Right cardiac atrium (tissue), 5 donors: Measurements from ENCODE around the gene DSCAML1. TPM values are rescaled to one million over a fixed set of nuclear protein-coding genes. Genes with fewer than 3 reads are reported as not detected.
"Not testable (repeated sequence)": the region's sequence is repeated elsewhere in the genome, so short reads cannot be mapped to it uniquely, and the experiment has no call there.

Experiments
- ATAC-seq, 2 donors: fragments of 200-7000 bp; cut with Tn5 transposase; one replicate each; pipeline versions ENCODE4 v1.8.0 to v1.9.1; 2020; ENCODE audit warnings: moderate library complexity in 2 of 2, mild to moderate bottlenecking in 1 of 2
- DNase-seq, 3 donors: peaks; one replicate each; pipeline ENCODE4 v3.0.0-alpha.2; 2020
- H3K27ac ChIP-seq: one replicate; pipeline ENCODE4 v1.5.1; 2013; ENCODE audit warnings: mild to moderate bottlenecking, low read length, control low read depth, moderate library complexity
- H3K27me3 ChIP-seq: one replicate; pipeline ENCODE4 v1.6.1; 2013; ENCODE audit not compliant: control insufficient read depth, insufficient read depth
- H3K4me1 ChIP-seq: one replicate; pipeline ENCODE4 v1.6.1; 2013; ENCODE audit warnings: low read length; ENCODE audit not compliant: control insufficient read depth, insufficient read depth
- H3K4me3 ChIP-seq: one replicate; pipeline ENCODE4 v1.5.1; 2013; ENCODE audit warnings: low read length, control low read depth
- H3K9me3 ChIP-seq: one replicate; pipeline ENCODE4 v1.6.1; 2013; ENCODE audit warnings: low read length; ENCODE audit not compliant: control insufficient read depth
- WGBS: extraction: QIAGEN DNeasy Blood & Tissue Kit; methylation state at CpG from one replicate; pipeline ENCODE4 v1.1.7; 2013; 5-methylcytosine and 5-hydroxymethylcytosine counted together
- intact Hi-C, 4 donors: fragments of 100-400 bp; cut with DNase I; formaldehyde crosslinking; loops; one replicate each; pipeline versions ENCODE4 v1.11.0 to v1.14.0; 2022 to 2023
- polyA plus RNA-seq: library from polyadenylated mRNA; stranded (reverse); fragments of 200-250 nt; gene quantifications from one replicate; pipeline ENCODE4 v1.2.3, GENCODE V29; 2013
- total RNA-seq, 4 donors: library from RNA; stranded (reverse); fragmentation: NEBNext Ultra II Directional; extraction: Animal tissue kit (Norgen Biotek cat#: 25700); gene quantifications; one replicate each; pipeline ENCODE4 v1.2.1, GENCODE V29; 2021
- donor health status: healthy with polysubstance abuse.
- donor health status: DM: no; HTN: yes; CAD: no.
- donor health status: DM: no; HTN: no; CAD: no.
- donor health status: DM: no; HTN: yes; CAD: no; lungs with severe emphysema.
- donor health status: DM: yes; HTN: yes; CAD: no.

DSCAML1 gene
- total and polyA plus RNA-seq, 5 donors, result 0.45 to 1.4 (median 0.96) TPM

DNA sequence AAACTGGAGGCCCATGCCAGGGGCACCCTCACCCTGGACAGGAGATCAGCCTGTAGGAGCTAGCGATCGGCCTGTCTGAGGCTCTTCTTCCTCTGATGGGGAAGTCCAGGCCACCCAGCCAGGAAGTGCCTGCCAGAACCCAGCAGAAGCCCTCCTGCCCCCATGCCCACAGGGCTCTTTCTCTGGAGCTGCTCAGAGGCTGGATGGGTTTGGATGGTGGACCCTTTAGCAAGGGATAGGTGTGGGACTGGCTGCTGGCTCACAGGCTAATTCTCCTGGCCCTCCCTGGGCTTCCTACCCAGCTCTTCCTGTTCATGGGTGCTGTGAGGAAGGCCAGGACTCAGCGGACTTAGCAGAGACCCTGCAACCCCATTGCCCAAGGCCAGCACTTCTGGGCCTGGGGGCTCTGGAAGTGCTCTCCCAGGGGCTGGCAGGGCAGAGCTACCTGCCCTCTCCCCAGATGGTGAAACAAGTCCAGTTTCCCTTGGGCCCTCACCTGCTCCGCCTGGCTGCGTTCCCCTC lies 19.9 kb upstream of the DSCAML1 start:
- WGBS, result 64% methylated on average over 5 of the region's 5 CpGs
- peak in 1 of 3 donors; percentile 17 for DNase-seq
- ATAC-seq, result no peak
- Histone ChIP-seq H3K4me3 (no peak overlapping the region), H3K27ac (peak overlapping the region; percentile 53), H3K9me3 (no peaks in the 10 kb centered on the region), H3K4me1 (peaks cover 4% of the 10 kb centered on the region), H3K27me3 (no peaks in the 10 kb centered on the region)
- intact Hi-C loops, result loop anchor here in 3 of 4 donors (5.0 kb wide), 1 partner anchor 390 kb away; no protein-coding TSS in a partner anchor

DNA sequence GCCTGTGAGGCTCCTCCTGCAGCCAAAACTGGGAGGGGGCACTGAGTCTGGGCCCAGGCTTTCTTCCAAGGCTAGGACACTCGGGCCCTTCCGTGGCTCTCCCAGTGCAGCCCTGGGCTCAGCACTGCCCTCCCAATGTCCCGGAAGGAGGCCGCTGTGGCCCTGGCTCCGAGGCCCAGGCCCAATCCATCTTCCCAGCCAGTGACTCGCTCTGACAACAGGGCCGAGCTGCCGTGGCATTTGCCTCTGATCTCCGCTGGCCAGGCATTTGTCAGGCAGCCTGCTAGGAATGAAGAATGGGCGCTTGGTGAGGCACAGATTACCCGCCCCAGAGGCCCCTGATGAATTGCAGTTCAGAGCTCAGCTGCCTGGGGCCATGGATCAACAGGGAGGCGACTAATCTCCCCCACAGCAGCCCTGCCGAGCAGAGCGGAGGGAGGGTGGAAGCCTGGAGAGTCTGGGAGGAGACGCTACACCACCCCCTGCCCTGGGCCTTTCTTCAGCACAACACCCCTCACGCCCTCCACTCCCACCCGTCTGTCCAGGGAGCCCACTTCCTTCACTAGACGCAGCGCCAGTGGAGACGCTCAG lies 19.2 kb upstream of the DSCAML1 start:
- no peak overlapping the region for H3K4me3 ChIP-seq
- 60% methylated on average over 20 of the region's 20 CpGs for WGBS

DNA sequence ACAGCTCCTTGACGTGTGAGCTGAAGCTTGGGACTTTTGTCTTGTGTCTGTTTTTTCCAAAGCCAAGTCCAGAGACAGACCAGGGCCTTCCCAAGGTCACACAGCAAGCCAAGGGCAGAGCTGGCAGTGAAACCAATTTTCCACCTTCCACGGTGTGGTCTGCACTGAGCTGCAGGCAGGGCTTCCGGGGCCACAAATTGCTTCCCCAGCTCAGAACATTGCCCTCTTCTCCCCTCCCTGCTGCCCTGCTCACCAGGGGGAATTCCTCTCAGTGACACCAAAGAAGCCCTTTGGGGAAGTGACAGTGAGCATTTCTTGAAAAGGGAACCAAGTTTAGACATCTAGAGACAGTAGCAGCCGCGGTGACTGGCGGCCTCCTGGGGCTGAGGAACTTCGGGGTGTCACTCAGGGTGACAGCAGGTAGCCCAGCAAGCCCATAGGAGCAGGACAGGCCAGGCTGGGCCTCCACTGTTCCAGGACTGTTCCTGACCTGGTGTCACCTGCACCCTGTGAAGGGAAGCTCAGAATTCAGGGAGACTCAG lies 18.3 kb upstream of the DSCAML1 start:
- Histone ChIP-seq H3K9me3 (no peaks in the 10 kb centered on the region), H3K27me3 (no peaks in the 10 kb centered on the region), H3K27ac (no peak overlapping the region), H3K4me1 (peaks cover 4% of the 10 kb centered on the region), H3K4me3 (no peak overlapping the region)
- DNase-seq (peak in 1 of 3 donors; percentile 63), ATAC-seq (peak in 1 of 2 donors; percentile 27)
- WGBS, result 49% methylated on average over 7 of the region's 7 CpGs
- intact Hi-C loops, result loop anchor here in 3 of 4 donors (5.0 kb wide), 1 partner anchor 388 kb away; no protein-coding TSS in a partner anchor

More for the DNA sequence above, 19.2 kb upstream of the DSCAML1 start:
- peaks cover 4% of the 10 kb centered on the region for H3K4me1 ChIP-seq
- intact Hi-C loops, result loop anchor here in 3 of 4 donors (5.0 kb wide), 1 partner anchor 389 kb away; no protein-coding TSS in a partner anchor
- DNase-seq (peak; percentile 62 to 84 (median 81)), ATAC-seq (peak; percentile 37 to 50)
- no peaks in the 10 kb centered on the region for H3K9me3 ChIP-seq
- peak overlapping the region; percentile 21 for H3K27ac ChIP-seq
- H3K27me3 ChIP-seq, result no peaks in the 10 kb centered on the region

DNA sequence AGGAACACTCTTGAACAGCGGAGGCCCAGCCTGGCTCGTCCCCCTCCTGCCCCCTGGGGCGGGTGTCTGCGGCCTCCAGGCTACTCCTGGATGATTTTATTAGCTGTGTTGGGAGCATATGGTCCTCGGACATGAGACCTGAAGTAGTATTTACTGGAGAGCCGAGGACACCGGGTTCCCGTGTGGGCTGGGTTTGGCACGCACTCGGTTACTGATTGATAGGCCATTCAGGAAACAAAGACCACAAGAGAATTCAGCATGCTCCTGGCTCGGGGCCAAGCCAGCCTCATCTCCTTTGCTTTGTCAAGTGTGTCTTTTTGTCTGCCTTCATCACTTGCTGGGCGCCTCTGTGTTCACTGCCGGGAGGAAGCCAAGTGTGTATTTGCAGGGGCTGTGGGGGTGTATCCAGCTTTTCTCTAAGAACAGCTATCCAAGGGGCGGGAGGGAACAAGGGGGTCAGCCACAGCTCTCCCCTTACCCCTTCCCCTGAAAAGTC lies 17.8 kb upstream of the DSCAML1 start:
- intact Hi-C loops, result loop anchor here in 3 of 4 donors (5.0 kb wide), 1 partner anchor 388 kb away; no protein-coding TSS in a partner anchor
- Histone ChIP-seq H3K9me3 (no peaks in the 10 kb centered on the region), H3K4me3 (no peak overlapping the region), H3K4me1 (peaks cover 4% of the 10 kb centered on the region), H3K27ac (no peak overlapping the region), H3K27me3 (no peaks in the 10 kb centered on the region)
- DNase-seq, result peak; percentile 60 to 91 (median 82)
- 24% methylated on average over 14 of the region's 14 CpGs for WGBS
- peak in 1 of 2 donors; percentile 6 for ATAC-seq

DNA sequence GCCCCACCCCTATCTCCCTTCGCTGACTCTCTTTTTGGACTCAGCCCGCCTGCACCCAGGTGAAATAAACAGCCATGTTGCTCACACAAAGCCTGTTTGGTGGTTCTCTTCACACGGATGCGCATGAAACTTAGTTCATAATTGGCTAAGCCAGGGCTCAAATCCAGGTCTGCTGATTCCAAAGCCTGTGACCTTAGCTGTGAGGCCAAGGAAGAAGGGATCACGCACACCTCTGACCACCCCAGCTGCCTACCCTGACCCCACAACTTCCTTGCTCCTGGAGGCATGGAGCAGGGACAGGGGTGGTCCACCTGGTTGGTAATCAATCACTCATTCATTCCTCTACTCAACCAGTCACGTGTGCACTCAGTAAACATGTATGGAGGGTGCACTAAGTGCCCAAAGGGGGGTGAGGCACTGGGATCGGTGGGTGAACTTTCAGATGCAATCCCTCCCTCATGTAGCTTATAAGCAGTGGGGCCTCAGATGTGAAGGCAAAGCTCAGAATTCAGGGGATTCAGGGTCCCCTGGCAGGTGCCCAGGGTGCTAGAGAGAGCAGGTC lies 17.3 kb upstream of the DSCAML1 start:
- ATAC-seq, result no peak
- 86% methylated on average over 7 of the region's 7 CpGs for WGBS
- H3K4me1 ChIP-seq, result peaks cover 4% of the 10 kb centered on the region

DNA sequence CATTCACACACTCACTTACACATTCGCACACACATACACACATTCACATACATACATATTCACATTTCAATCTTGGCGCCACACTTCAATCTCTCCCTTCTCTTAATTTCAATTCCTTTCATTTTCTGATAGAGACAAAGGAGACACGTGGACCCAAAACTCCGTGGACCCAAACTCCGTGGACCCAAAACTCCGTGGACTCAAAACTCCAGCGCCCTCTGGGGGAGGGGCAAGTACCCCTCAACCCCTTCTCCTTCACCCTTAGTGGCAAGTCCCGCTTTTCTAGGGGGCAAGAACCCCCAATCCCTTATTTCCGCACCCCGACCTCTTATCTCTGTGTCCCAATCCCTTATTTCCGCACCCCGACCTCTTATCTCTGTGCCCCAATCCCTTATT lies 13.0 kb upstream of the DSCAML1 start:
- H3K4me1 ChIP-seq, H3K27ac ChIP-seq, H3K27me3 ChIP-seq, H3K9me3 ChIP-seq, H3K4me3 ChIP-seq, intact Hi-C loops, ATAC-seq, DNase-seq: not testable (repeated sequence)
- 91% methylated on average over 12 of the region's 12 CpGs for WGBS

More for the DNA sequence above, 17.3 kb upstream of the DSCAML1 start:
- Histone ChIP-seq H3K27me3 (no peaks in the 10 kb centered on the region), H3K4me3 (no peak overlapping the region), H3K27ac (no peak overlapping the region), H3K9me3 (no peaks in the 10 kb centered on the region)
- intact Hi-C loops, result no loop called here
- no peak for DNase-seq

DNA sequence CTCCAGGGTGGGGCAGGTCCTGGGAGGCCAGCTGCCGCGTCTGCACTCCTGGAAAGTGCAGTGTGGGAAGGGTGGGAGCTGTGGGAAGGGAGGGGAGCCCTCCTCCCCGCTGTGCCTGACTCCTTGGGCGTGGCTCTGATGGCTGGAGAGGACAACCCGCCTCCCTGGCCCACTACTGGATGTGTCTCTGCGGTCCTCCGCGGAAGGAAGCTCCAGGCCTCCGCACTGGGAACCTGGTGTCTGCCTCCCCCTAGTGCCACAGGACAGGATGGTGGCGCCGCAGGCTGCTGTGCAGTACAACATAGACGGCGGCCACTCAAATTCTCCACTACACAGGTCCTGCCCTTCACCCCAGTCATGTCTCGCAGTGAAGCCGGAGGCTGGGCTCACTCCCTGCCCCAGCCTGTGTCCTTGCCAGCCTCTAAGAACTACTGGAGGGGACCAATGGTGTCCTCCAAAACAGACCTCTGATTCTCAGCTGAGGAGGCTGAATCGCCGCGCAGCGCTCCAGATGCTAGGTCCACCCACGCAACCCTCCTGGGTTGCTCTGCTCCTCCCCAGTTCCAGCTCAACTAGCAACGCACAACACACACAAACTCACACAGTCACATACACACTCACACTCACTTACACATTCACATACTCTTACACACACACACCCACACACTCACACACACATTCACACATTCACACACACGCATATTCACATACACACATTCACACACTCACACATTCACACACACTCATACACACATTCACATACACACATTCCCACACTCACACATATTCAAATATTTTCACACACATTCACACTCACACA lies 12.4 kb upstream of the DSCAML1 start:
- Histone ChIP-seq H3K4me3 (no peak overlapping the region), H3K4me1 (peaks cover 1% of the 10 kb centered on the region), H3K27ac (no peak overlapping the region), H3K9me3 (no peaks in the 10 kb centered on the region), H3K27me3 (no peaks in the 10 kb centered on the region)
- WGBS, result 23% methylated on average over 22 of the region's 22 CpGs
- ATAC-seq, result peak; percentile 95
- intact Hi-C loops, result loop anchor here (5.0 to 10.0 kb wide), 2 partner anchors 245 to 367 kb away; no protein-coding TSS in a partner anchor
- DNase-seq, result peak; percentile 83 to 92 (median 91)

DNA sequence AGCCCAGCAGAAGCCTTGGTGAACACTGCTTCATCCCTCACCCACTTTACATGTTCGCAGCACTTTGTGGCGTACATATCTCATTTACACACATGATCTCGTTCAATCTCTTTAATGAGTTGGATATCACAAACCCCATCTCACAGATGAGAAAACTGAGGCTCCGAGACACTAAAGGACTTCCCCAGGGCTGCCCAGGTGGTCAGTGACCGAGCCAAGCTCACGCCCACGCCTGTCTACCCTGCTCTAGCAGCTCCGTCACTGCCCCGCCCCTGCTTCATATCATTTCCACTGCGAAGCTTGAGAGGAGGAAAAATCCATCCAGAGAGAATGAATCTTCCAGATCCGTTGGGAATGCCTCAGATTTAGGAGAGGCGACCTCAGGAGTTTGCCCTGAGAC lies 11.8 kb upstream of the DSCAML1 start:
- Histone ChIP-seq H3K27me3 (no peaks in the 10 kb centered on the region), H3K9me3 (no peaks in the 10 kb centered on the region), H3K4me3 (no peak overlapping the region), H3K27ac (no peak overlapping the region), H3K4me1 (no peaks in the 10 kb centered on the region)
- intact Hi-C loops, result loop anchor here (5.0 to 10.0 kb wide), 2 partner anchors 246 to 366 kb away; no protein-coding TSS in a partner anchor
- ATAC-seq (peak; percentile 40 to 56), DNase-seq (peak in 1 of 3 donors; percentile 70)
- WGBS, result 67% methylated on average over 12 of the region's 12 CpGs

DNA sequence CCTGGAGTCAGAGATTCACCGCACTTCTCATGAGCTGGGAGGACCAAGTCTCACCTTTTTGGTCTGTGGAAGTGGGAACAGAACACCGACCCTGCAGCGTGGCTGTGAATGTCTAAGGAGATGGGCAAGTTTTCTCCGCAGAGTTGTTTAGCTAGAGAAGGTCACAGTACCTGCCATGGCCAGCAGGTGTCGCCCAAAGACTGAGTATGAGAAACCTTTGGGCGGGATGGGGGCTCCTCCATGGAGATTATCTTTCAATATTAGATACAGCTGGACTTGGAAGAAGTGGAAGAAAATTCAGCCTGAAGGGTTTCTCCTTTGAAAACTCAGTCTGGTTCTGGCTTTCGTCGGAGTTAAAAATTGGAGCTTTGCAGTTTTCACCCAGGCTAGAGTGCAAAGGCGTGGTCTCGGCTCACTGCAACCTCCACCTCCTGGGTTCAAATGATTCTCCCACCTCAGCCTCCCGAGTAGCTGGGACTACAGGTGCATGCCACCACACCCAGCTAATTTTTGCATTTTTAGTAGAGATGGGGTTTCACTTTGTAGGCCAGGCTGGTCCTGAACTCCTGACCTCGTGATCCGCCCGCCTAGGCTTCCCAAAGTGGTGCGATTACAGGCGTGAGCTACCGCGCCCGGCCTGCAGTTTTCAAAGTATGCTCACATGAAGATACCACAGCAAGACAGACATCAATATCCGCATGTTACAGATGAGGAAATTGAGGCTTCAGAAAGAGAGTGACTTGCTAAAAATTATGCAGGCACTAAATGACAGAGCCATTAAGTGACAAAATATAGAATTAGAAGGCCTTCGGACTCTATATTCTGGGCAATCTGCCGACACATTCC lies 10.7 kb upstream of the DSCAML1 start:
- H3K27me3 ChIP-seq, result no peaks in the 10 kb centered on the region
- ATAC-seq, result peak; percentile 53 to 60
- no peak overlapping the region for H3K27ac ChIP-seq
- no peak overlapping the region for H3K4me3 ChIP-seq
- H3K9me3 ChIP-seq, result no peaks in the 10 kb centered on the region
- intact Hi-C loops, result loop anchor here (5.0 to 10.0 kb wide), 2 partner anchors 247 to 365 kb away; no protein-coding TSS in a partner anchor
- no peaks in the 10 kb centered on the region for H3K4me1 ChIP-seq
- 57% methylated on average over 22 of the region's 22 CpGs for WGBS
- DNase-seq, result peak; percentile 78 to 95 (median 90)
